Activated CD8-positive, alpha-beta memory T cell treated with anti-CD3 and anti-CD28 coated beads, Interleukin-2, amount 50 U/mL, for 1 hour (primary cell): ENCODE measurements around the gene STK24.

ENCODE experiments used
- DNase-seq: peaks from one replicate; pipeline ENCODE4 v3.0.0-alpha.2; 2020; ENCODE audit errors: extremely low read depth

STK24 gene

GRCh38 chr13:98533912-98534311 lies 43.0 kb downstream of the STK24 start:
- DNase-seq, result no peak

- no peak for DNase-seq
Measured at GRCh38 chr13:98532254-98532653, 44.7 kb downstream of the STK24 start.

GRCh38 chr13:98530217-98530616 lies 46.7 kb downstream of the STK24 start:
- DNase-seq, result no peak

- DNase-seq, result no peak
Measured at GRCh38 chr13:98529171-98529570, 47.7 kb downstream of the STK24 start.

GRCh38 chr13:98528663-98529064 lies 48.2 kb downstream of the STK24 start:
- DNase-seq, result no peak

- DNase-seq, result no peak
Measured at GRCh38 chr13:98527526-98527925, 49.4 kb downstream of the STK24 start.

GRCh38 chr13:98526182-98526512 lies 50.8 kb downstream of the STK24 start:
- DNase-seq, result no peak

GRCh38 chr13:98525456-98526181 lies 51.3 kb downstream of the STK24 start:
- DNase-seq, result no peak

- no peak for DNase-seq
Measured at GRCh38 chr13:98524793-98525192, 52.1 kb downstream of the STK24 start.

GRCh38 chr13:98524391-98524790 lies 52.5 kb downstream of the STK24 start:
- no peak for DNase-seq

GRCh38 chr13:98523455-98524102 lies 53.3 kb downstream of the STK24 start:
- no peak for DNase-seq

- no peak for DNase-seq
Measured at GRCh38 chr13:98522371-98522770, 54.5 kb downstream of the STK24 start.

GRCh38 chr13:98521461-98522247 lies 55.3 kb downstream of the STK24 start:
- DNase-seq, result no peak

- no peak for DNase-seq
Measured at GRCh38 chr13:98520674-98521449, 56.0 kb downstream of the STK24 start.

GRCh38 chr13:98519976-98520375 lies 56.9 kb downstream of the STK24 start:
- DNase-seq, result no peak

GRCh38 chr13:98517576-98518310 lies 59.2 kb downstream of the STK24 start:
- DNase-seq, result no peak

GRCh38 chr13:98515818-98516465 lies 61.0 kb downstream of the STK24 start:
- DNase-seq, result no peak

- no peak for DNase-seq
Measured at GRCh38 chr13:98514288-98514687, 62.6 kb downstream of the STK24 start.

GRCh38 chr13:98513837-98514236 lies 63.1 kb downstream of the STK24 start:
- no peak for DNase-seq

- no peak for DNase-seq
Measured at GRCh38 chr13:98512774-98513665, 63.9 kb downstream of the STK24 start.
